SK-N-SH (cell line): Measurements from ENCODE around the gene ATPAF2. TPM values are rescaled to one million over a fixed set of nuclear protein-coding genes. Genes with fewer than 3 reads are reported as not detected.

ENCODE experiments used
- CTCF ChIA-PET: fragments of 300-600, 350-600 bp; formaldehyde crosslinking; extraction: SDS; loops from one replicate; lab custom pipeline; 2021; lab: Yijun Ruan, JAX
- POLR2A ChIA-PET: fragments of 350-600 bp; sonication (Branson Sonifier 250); formaldehyde crosslinking; extraction: SDS; loops from one replicate; lab custom pipeline; 2020; ENCODE audit warnings: antibody characterized with exemption, inconsistent platforms; lab: Yijun Ruan, JAX
- DNase-seq: peaks from one replicate; pipeline ENCODE4 v3.0.0; 2012
- H2AFZ ChIP-seq: fragments of 200-600 bp; sonication (generic); 2 replicates; pipeline ENCODE4 v1.8.1; 2016; ENCODE audit warnings: antibody characterized with exemption, mild to moderate bottlenecking, low read depth
- H3F3A ChIP-seq: fragments of 200-600 bp; sonication (generic); replicated peaks from 2 replicates; pipeline ENCODE3; 2016; ENCODE audit warnings: antibody characterized with exemption, mild to moderate bottlenecking; ENCODE audit not compliant: insufficient read depth
- H3K27ac ChIP-seq, 2 experiments: fragments of 200-500 bp in 1 of 2; fragments of 200-600 bp in 1 of 2; sonication (Bioruptor generic) in 1 of 2; sonication (generic), shearing (Covaris generic) in 1 of 2; 2 replicates each; pipeline versions ENCODE4 v1.5.1 to v1.6.1; 2014 to 2016; ENCODE audit warnings: low read depth in 2 of 2, inconsistent platforms in 1 of 2, low read length in 1 of 2, mild to moderate bottlenecking in 1 of 2, mixed read lengths in 1 of 2
- H3K27me3 ChIP-seq: fragments of 200-600 bp; sonication (generic), shearing (Covaris generic); 2 replicates; pipeline ENCODE4 v1.6.1; 2016; ENCODE audit warnings: mixed run types; ENCODE audit not compliant: insufficient read depth
- H3K36me3 ChIP-seq, 2 experiments: fragments of 200-500 bp in 1 of 2; fragments of 200-600 bp in 1 of 2; sonication (Bioruptor generic) in 1 of 2; sonication (generic) in 1 of 2; replicated peaks in 1 of 2; 2 replicates each; pipeline versions ENCODE3 to v1.5.1; 2014 to 2016; ENCODE audit warnings: low read length in 1 of 2, mild to moderate bottlenecking in 1 of 2; ENCODE audit not compliant: insufficient read depth in 2 of 2, control insufficient read depth in 1 of 2
- H3K4me1 ChIP-seq, 2 experiments: fragments of 200-500 bp in 1 of 2; fragments of 200-600 bp in 1 of 2; sonication (Bioruptor generic) in 1 of 2; sonication (generic), shearing (Covaris generic) in 1 of 2; 2 replicates each; pipeline versions ENCODE4 v1.5.1 to v1.6.1; 2014 to 2016; ENCODE audit warnings: low read depth in 1 of 2, low read length in 1 of 2, mixed run types in 1 of 2; ENCODE audit not compliant: insufficient read depth in 2 of 2, control insufficient read depth in 1 of 2
- H3K4me2 ChIP-seq: fragments of 200-600 bp; sonication (generic), shearing (Covaris generic); 2 replicates; pipeline ENCODE4 v1.6.1; 2017; ENCODE audit warnings: mixed run types
- H3K4me3 ChIP-seq, 2 experiments: fragments of 200-500 bp in 1 of 2; fragments of 200-600 bp in 1 of 2; sonication (Bioruptor generic) in 1 of 2; sonication (generic), shearing (Covaris generic) in 1 of 2; 2 replicates each; pipeline versions ENCODE4 v1.5.1 to v1.8.1; 2014 to 2016; ENCODE audit warnings: low read depth in 2 of 2, inconsistent platforms in 1 of 2, low read length in 1 of 2, mild to moderate bottlenecking in 1 of 2, mixed read lengths in 1 of 2, moderate library complexity in 1 of 2
- H3K79me2 ChIP-seq: fragments of 200-600 bp; sonication (generic); 2 replicates; pipeline ENCODE4 v1.8.1; 2017; ENCODE audit warnings: mild to moderate bottlenecking; ENCODE audit not compliant: insufficient read depth
- H3K9ac ChIP-seq: fragments of 200-600 bp; sonication (generic); 2 replicates; pipeline ENCODE4 v1.6.1; 2017; ENCODE audit warnings: mixed run types
- H3K9me2 ChIP-seq: fragments of 200-600 bp; sonication (generic); 2 replicates; pipeline ENCODE4 v1.6.1; 2017; ENCODE audit warnings: mixed run types
- H3K9me3 ChIP-seq: fragments of 200-600 bp; sonication (generic); 2 replicates; pipeline ENCODE4 v1.6.1; 2017; ENCODE audit warnings: mixed run types, mild to moderate bottlenecking, moderate library complexity
- H4K20me1 ChIP-seq: fragments of 200-600 bp; sonication (generic); 2 replicates; pipeline ENCODE4 v1.6.1; 2017; ENCODE audit warnings: mild to moderate bottlenecking, mixed run types; ENCODE audit not compliant: insufficient read depth
- CHD2 ChIP-seq: fragments of 150-350 bp; IDR thresholded peaks from 2 replicates; pipeline ENCODE4 v1.6.1; 2018; ENCODE audit warnings: low read length; ENCODE audit not compliant: partially characterized antibody
- ELF1 ChIP-seq: IDR thresholded peaks from 2 replicates; pipeline ENCODE4 v1.4.0; 2012
- EP300 ChIP-seq, 2 experiments: IDR thresholded peaks; 2 replicates each; pipeline versions ENCODE4 v1.4.0 to v1.6.1; 2012; ENCODE audit warnings: borderline replicate concordance in 1 of 2, low read depth in 1 of 2, low read length in 1 of 2
- EZH2phosphoT487 ChIP-seq: fragments of 200-600 bp; sonication (generic); IDR thresholded peaks from 2 replicates; pipeline ENCODE4 v1.6.1; 2017; ENCODE audit warnings: low read depth, mixed run types, mild to moderate bottlenecking, antibody characterized with exemption, moderate library complexity, borderline replicate concordance
- FOSL2 ChIP-seq: IDR thresholded peaks from 2 replicates; pipeline ENCODE4 v1.4.0; 2012; ENCODE audit warnings: low read depth, mild to moderate bottlenecking, moderate library complexity, borderline replicate concordance
- FOXJ3 ChIP-seq: sonication (generic); formaldehyde crosslinking; IDR thresholded peaks from 2 replicates; pipeline ENCODE4 v1.5.1; 2020; ENCODE audit warnings: mild to moderate bottlenecking, missing genetic modification reagents
- JUND ChIP-seq: IDR thresholded peaks from 2 replicates; pipeline ENCODE4 v1.4.0; 2012
- MXI1 ChIP-seq: IDR thresholded peaks from 2 replicates; pipeline ENCODE4 v1.6.1; 2012; ENCODE audit warnings: mild to moderate bottlenecking, low read depth, low read length, improper control_type of control experiment
- POLR2AphosphoS5 ChIP-seq: IDR thresholded peaks from 2 replicates; pipeline ENCODE4 v1.6.1; 2012; ENCODE audit warnings: low read depth, low read length
- RAD21 ChIP-seq: IDR thresholded peaks from 2 replicates; pipeline ENCODE4 v1.6.1; 2012; ENCODE audit warnings: mild to moderate bottlenecking, low read length
- RCOR1 ChIP-seq: fragments of 150-350 bp; IDR thresholded peaks from 2 replicates; pipeline ENCODE4 v1.6.1; 2017; ENCODE audit warnings: antibody characterized with exemption, low read length
- RXRA ChIP-seq: IDR thresholded peaks from 2 replicates; pipeline ENCODE4 v1.4.0; 2012; ENCODE audit warnings: low read depth, mild to moderate bottlenecking, borderline replicate concordance
- SIN3A ChIP-seq: IDR thresholded peaks from 2 replicates; pipeline ENCODE4 v1.6.1; 2012; ENCODE audit warnings: low read depth, mild to moderate bottlenecking, low read length, moderate library complexity, borderline replicate concordance
- TAF1 ChIP-seq: IDR thresholded peaks from 2 replicates; pipeline ENCODE4 v1.6.1; 2012; ENCODE audit warnings: low read depth, mild to moderate bottlenecking, low read length, moderate library complexity, borderline replicate concordance
- TCF12 ChIP-seq: IDR thresholded peaks from 2 replicates; pipeline ENCODE4 v1.4.0; 2012
- TEAD4 ChIP-seq: IDR thresholded peaks from 2 replicates; pipeline ENCODE4 v1.4.0; 2012; ENCODE audit warnings: mild to moderate bottlenecking, borderline replicate concordance; ENCODE audit not compliant: insufficient read depth
- YY1 ChIP-seq: IDR thresholded peaks from 2 replicates; pipeline ENCODE4 v1.4.0; 2012; ENCODE audit warnings: low read depth, mild to moderate bottlenecking
- WGBS: methylation state at CpG from one replicate; pipeline ENCODE4 v1.1.6; 2017; ENCODE audit warnings: low lambda C conversion rate; 5-methylcytosine and 5-hydroxymethylcytosine counted together
- polyA plus RNA-seq, 3 experiments: library from polyadenylated mRNA; depleted of rRNA; stranded (reverse); fragments of >200 nt; gene quantifications; 2 replicates each; pipeline ENCODE4 v1.2.3, GENCODE V29; 2012
- TF ChIP-seq, protein P1 (sequence below): IDR thresholded peaks from 2 replicates; pipeline ENCODE4 v1.4.0; 2012; ENCODE audit warnings: low read depth, borderline replicate concordance
- TF ChIP-seq, protein P2 (sequence below): IDR thresholded peaks from 2 replicates; pipeline ENCODE4; 2012

ATPAF2 gene
- polyA plus RNA-seq, 1 of the 3 experiments (the other 2 are of a cell fraction): 20.8 TPM

DNA sequence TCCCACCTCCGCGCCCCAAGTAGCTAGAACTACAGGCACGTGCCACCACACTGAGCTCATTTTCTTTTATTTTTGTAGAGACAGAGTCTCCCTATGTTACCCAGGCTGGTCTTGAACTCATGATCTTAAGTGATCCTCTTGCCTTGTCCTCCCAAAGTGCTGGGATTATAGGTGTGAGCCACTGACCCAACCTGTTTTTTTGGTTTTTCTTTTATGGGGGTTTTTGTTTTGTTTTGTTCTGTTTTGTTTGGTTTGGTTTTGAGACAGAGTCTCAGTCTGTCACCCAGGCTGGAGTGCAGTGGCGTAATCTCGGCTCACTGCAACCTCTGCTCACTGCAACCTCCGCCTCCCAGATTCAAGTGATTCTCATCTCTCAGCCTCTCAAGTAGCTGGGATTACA, 16.6 kb upstream of the ATPAF2 start (continued):
- TF ChIP-seq, protein P1, sequence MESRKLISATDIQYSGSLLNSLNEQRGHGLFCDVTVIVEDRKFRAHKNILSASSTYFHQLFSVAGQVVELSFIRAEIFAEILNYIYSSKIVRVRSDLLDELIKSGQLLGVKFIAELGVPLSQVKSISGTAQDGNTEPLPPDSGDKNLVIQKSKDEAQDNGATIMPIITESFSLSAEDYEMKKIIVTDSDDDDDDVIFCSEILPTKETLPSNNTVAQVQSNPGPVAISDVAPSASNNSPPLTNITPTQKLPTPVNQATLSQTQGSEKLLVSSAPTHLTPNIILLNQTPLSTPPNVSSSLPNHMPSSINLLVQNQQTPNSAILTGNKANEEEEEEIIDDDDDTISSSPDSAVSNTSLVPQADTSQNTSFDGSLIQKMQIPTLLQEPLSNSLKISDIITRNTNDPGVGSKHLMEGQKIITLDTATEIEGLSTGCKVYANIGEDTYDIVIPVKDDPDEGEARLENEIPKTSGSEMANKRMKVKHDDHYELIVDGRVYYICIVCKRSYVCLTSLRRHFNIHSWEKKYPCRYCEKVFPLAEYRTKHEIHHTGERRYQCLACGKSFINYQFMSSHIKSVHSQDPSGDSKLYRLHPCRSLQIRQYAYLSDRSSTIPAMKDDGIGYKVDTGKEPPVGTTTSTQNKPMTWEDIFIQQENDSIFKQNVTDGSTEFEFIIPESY: no peak
- no peak for TF ChIP-seq SIN3A
- TF ChIP-seq, all 33 proteins: peak for 0

DNA sequence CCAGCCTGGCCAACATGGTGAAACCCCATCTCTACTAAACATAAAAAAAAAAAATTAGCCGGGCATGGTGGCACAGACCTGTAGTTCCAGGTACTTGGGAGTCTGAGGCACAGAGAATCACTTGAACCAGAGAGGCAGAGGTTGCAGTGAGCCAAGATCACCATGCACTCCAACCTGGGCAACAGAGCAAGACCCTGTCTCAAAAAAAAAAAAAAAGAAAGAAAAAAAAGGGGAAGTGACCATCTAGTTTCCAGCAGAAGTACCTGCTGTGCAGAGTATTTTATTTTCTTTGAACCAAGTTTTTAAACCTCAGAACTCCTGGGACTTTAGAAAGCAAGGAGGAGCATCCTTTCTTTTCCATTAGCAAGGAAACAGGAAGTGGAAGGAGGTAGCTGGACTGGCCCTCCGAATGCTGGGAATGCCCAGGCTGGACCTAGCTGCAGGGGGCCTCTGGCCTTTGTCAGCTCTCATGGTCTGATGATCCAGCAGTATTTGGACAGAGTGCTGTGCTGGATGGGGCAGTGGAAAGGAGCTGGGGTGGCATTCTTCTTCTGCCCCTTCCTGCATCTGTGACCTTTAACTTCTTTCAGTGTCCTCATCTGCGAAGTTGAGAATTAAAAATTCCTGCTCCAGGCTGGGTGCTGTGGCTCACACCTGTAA, 6.9 kb upstream of the ATPAF2 start:
- CTCF ChIA-PET: no interaction called here
- H3K4me2 ChIP-seq: no peak overlapping the region
- DNase-seq: no peak

DNA sequence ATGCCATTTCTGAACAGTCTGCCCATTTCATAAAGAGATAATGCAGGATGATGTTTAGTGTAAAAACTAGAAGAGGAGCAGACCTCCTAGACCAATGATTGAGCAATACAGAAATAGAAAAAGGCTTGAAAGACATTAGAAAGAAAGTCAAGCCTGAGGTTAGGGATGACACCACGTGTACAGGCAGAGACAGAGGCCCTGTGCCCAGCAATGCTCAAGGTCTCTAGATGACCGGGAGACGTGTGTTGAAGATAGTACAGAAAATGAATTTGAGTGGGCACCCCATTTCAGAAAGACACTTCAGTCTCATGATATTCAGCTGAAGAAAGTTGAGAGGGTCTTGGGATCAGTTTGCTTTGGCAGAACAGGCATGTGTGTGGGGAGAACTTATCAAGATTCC, 5.6 kb upstream of the ATPAF2 start:
- no peaks in the 10 kb centered on the region for H3F3A ChIP-seq
- TF ChIP-seq POLR2AphosphoS5: no peak
- TF ChIP-seq FOXJ3 (CRISPR knock-in tag): no peak
- TF ChIP-seq JUND: no peak
- no peak for TF ChIP-seq CHD2
- TF ChIP-seq TAF1: no peak
- TF ChIP-seq, protein P1: no peak
- no peak for TF ChIP-seq RCOR1
- no peak for TF ChIP-seq EZH2phosphoT487
- no peak for TF ChIP-seq TEAD4
- no peak for TF ChIP-seq SIN3A
- TF ChIP-seq, all 33 proteins: peak for 0
- no peak for DNase-seq
- peaks cover 33% of the 10 kb centered on the region for H3K79me2 ChIP-seq
- H3K36me3 ChIP-seq: peaks cover 4 to 7% of the 10 kb centered on the region in 2 experiments
- WGBS: 97% methylated on average over 3 of the region's 3 CpGs
- no peak overlapping the region for H3K27ac ChIP-seq
- ChIA-PET CTCF (interaction anchor here (0.9 kb wide), 1 partner anchor 18 kb away, joined by 3 read pairs; no protein-coding TSS in a partner anchor), POLR2A (no interaction called here)
- peaks cover 0 to 19% of the 10 kb centered on the region in 2 experiments; a peak in 2 of 4 replicates for H3K4me1 ChIP-seq
- H3K9ac ChIP-seq: no peak overlapping the region
- H3K27me3 ChIP-seq: no peaks in the 10 kb centered on the region
- H2AFZ ChIP-seq: no peak overlapping the region
- no peaks in the 10 kb centered on the region for H3K9me3 ChIP-seq
- no peak overlapping the region for H3K4me3 ChIP-seq
- H3K9me2 ChIP-seq: no peaks in the 10 kb centered on the region
- no peak overlapping the region for H3K4me2 ChIP-seq
- H4K20me1 ChIP-seq: peaks cover 5% of the 10 kb centered on the region; the same call in 1 of the 2 replicates

More for the DNA sequence above, 6.9 kb upstream of the ATPAF2 start:
- no peak for TF ChIP-seq CHD2
- no peak for TF ChIP-seq SIN3A
- TF ChIP-seq RAD21: no peak
- TF ChIP-seq EZH2phosphoT487: no peak
- TF ChIP-seq EP300 (IDR thresholded peaks at IDR 0.05; ENCODE audit: borderline replicate concordance in 1 of 2, low read depth in 1 of 2, low read length in 1 of 2): no peak
- TF ChIP-seq TEAD4: no peak
- no peak for TF ChIP-seq TCF12
- TF ChIP-seq YY1: no peak
- no peak for TF ChIP-seq RXRA
- TF ChIP-seq, protein P2, sequence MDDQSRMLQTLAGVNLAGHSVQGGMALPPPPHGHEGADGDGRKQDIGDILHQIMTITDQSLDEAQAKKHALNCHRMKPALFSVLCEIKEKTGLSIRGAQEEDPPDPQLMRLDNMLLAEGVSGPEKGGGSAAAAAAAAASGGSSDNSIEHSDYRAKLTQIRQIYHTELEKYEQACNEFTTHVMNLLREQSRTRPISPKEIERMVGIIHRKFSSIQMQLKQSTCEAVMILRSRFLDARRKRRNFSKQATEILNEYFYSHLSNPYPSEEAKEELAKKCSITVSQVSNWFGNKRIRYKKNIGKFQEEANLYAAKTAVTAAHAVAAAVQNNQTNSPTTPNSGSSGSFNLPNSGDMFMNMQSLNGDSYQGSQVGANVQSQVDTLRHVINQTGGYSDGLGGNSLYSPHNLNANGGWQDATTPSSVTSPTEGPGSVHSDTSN: no peak
- no peak for TF ChIP-seq RCOR1
- TF ChIP-seq FOSL2: no peak
- no peak for TF ChIP-seq MXI1
- no peak for TF ChIP-seq ELF1
- TF ChIP-seq, all 33 proteins: peak for 0
- Histone ChIP-seq H3K27me3 (no peaks in the 10 kb centered on the region), H3K9me2 (no peaks in the 10 kb centered on the region), H2AFZ (no peak overlapping the region), H3K4me1 (peaks cover 0 to 11% of the 10 kb centered on the region in 2 experiments; a peak in 2 of 4 replicates), H3K9ac (no peak overlapping the region), H3K27ac (no peak overlapping the region), H3K36me3 (peaks cover 4 to 7% of the 10 kb centered on the region in 2 experiments), H3F3A (no peaks in the 10 kb centered on the region), H4K20me1 (peaks cover 5% of the 10 kb centered on the region; the same call in 1 of the 2 replicates), H3K79me2 (peaks cover 24% of the 10 kb centered on the region), H3K4me3 (no peak overlapping the region), H3K9me3 (no peaks in the 10 kb centered on the region)
- 83% methylated on average over 3 of the region's 3 CpGs for WGBS
- POLR2A ChIA-PET: no interaction called here
